Stomach (tissue), 4 donors: ENCODE measurements around the gene SND1.

Source experiments
- POLR2A ChIP-seq, 4 donors: fragments of 450-650 bp; IDR thresholded peaks; one replicate each; pipeline ENCODE4 v1.6.1; 2016; ENCODE audit warnings: antibody characterized with exemption in 4 of 4, control low read depth in 2 of 4, mild to moderate bottlenecking in 1 of 4, moderate library complexity in 1 of 4
- POLR2AphosphoS5 ChIP-seq, 3 donors: sonication (generic); formaldehyde crosslinking; IDR thresholded peaks; one replicate each; pipeline ENCODE4 v1.6.1; 2016; ENCODE audit warnings: antibody characterized with exemption in 3 of 3
- TF ChIP-seq, protein P1 (sequence below), 7 experiments: fragments of 450-650 bp in 4 of 7; fragments of 200-600 bp in 3 of 7; sonication (generic) in 3 of 7; IDR thresholded peaks; one replicate each; pipeline ENCODE4 v1.5.1; 2016 to 2019; ENCODE audit warnings: antibody characterized with exemption in 7 of 7, control low read depth in 2 of 7, mild to moderate bottlenecking in 1 of 7

DNA sequence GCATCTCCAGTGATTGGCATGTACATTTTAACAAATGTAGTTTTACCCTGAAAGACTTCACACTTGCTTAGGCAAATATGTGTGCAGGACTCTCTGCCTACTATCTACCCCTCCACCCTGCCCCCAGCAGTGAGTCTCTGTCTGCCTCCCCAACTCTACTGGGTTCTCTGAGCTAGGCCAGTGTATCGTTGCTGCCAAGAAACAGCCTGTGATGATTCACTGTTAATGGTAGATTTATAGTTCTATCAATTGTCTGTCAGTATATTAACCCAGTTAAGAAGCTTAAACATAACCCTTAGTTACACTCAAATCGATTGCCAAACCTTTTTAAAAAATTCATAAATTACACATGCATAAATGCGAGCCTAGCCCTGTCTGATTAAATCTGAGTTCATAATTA, 137.0 kb downstream of the SND1 start:
- TF ChIP-seq, protein P1, sequence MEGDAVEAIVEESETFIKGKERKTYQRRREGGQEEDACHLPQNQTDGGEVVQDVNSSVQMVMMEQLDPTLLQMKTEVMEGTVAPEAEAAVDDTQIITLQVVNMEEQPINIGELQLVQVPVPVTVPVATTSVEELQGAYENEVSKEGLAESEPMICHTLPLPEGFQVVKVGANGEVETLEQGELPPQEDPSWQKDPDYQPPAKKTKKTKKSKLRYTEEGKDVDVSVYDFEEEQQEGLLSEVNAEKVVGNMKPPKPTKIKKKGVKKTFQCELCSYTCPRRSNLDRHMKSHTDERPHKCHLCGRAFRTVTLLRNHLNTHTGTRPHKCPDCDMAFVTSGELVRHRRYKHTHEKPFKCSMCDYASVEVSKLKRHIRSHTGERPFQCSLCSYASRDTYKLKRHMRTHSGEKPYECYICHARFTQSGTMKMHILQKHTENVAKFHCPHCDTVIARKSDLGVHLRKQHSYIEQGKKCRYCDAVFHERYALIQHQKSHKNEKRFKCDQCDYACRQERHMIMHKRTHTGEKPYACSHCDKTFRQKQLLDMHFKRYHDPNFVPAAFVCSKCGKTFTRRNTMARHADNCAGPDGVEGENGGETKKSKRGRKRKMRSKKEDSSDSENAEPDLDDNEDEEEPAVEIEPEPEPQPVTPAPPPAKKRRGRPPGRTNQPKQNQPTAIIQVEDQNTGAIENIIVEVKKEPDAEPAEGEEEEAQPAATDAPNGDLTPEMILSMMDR (IDR thresholded peaks at IDR 0.05): no peak
- TF ChIP-seq POLR2A (IDR thresholded peaks at IDR 0.05) (no peak), POLR2AphosphoS5 (IDR thresholded peaks at IDR 0.05) (no peak)
